DMS53 (cell line): ENCODE measurements around the gene ZCCHC2.

Experiments used
- DNase-seq: peaks from one replicate; lab custom pipeline; 2025; lab: John Stamatoyannopoulos, UW

The ZCCHC2 gene

GRCh38 chr18:62522504-62523254 is at the start of gene ZCCHC2:
TSS of gene ZCCHC2 (plus strand) at chr18:62523025. CDS start at chr18:62523425, 400 bp downstream.
- peak; percentile 100 for DNase-seq

GRCh38 chr18:62479574-62479973 is 43.3 kb upstream of the ZCCHC2 start:
- no peak for DNase-seq

- DNase-seq, result no peak
Measured at GRCh38 chr18:62480927-62481326, 41.9 kb upstream of the ZCCHC2 start.

- DNase-seq, result peak; percentile 37
Measured at GRCh38 chr18:62484941-62485340, 37.9 kb upstream of the ZCCHC2 start.

- peak; percentile 97 for DNase-seq
Measured at GRCh38 chr18:62485684-62486083, 37.1 kb upstream of the ZCCHC2 start.

- DNase-seq, result peak; percentile 96
Measured at GRCh38 chr18:62486290-62486964, 36.4 kb upstream of the ZCCHC2 start.

- no peak for DNase-seq
Measured at GRCh38 chr18:62487161-62487560, 35.7 kb upstream of the ZCCHC2 start.

- DNase-seq, result no peak
Measured at GRCh38 chr18:62490967-62491695, 31.7 kb upstream of the ZCCHC2 start.

GRCh38 chr18:62493033-62493862 is 29.6 kb upstream of the ZCCHC2 start:
- no peak for DNase-seq

- DNase-seq, result no peak
Measured at GRCh38 chr18:62494764-62495163, 28.1 kb upstream of the ZCCHC2 start.

- DNase-seq, result no peak
Measured at GRCh38 chr18:62496262-62496661, 26.6 kb upstream of the ZCCHC2 start.

- no peak for DNase-seq
Measured at GRCh38 chr18:62497190-62497772, 25.5 kb upstream of the ZCCHC2 start.

GRCh38 chr18:62498616-62499262 is 24.1 kb upstream of the ZCCHC2 start:
- DNase-seq, result no peak

- no peak for DNase-seq
Measured at GRCh38 chr18:62499263-62499650, 23.6 kb upstream of the ZCCHC2 start.

- DNase-seq, result no peak
Measured at GRCh38 chr18:62500174-62500573, 22.7 kb upstream of the ZCCHC2 start.

- DNase-seq, result no peak
Measured at GRCh38 chr18:62500966-62501591, 21.7 kb upstream of the ZCCHC2 start.

- peak; percentile 68 for DNase-seq
Measured at GRCh38 chr18:62505669-62506494, 16.9 kb upstream of the ZCCHC2 start.

GRCh38 chr18:62506495-62507143 is 16.2 kb upstream of the ZCCHC2 start:
- peak; percentile 63 for DNase-seq

- DNase-seq, result no peak
Measured at GRCh38 chr18:62509779-62510178, 13.0 kb upstream of the ZCCHC2 start.
